GM21528 (cell line): ENCODE measurements around the gene CNTNAP5.

Experiments
- ATAC-seq: cut with Tn5 transposase; IDR thresholded peaks from one replicate; pipeline ENCODE4 v1.9.1; 2021; ENCODE audit warnings: mild to moderate bottlenecking, moderate library complexity; ENCODE audit not compliant: unreplicated experiment, low FRiP score

CNTNAP5 gene

DNA sequence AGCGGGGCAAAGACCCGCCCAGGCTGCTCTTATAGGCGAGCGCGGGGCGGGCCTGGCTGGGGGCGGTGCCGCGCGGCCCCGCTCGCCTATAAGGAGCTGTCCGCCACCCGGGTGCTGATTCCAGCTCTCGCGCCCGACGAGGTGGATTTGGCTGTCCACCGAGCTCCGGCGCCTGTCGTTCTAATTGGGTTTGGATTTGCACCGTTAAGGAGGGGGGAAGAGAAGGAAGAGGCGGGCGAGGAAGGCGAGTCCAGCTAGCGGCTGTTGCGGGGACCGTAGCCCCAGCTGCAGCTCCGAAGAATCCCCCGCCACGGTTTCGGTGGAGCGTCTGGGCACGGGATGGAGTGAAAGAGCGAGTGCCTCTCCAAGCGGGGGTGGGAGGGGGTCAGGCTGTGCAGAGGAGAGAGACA, at the start of gene CNTNAP5:
Gene CNTNAP5, plus strand, starts transcription at position 117 of the 410 bp plus-strand sequence. CDS start 364 bp downstream, outside the sequence.
- no peak for ATAC-seq

DNA sequence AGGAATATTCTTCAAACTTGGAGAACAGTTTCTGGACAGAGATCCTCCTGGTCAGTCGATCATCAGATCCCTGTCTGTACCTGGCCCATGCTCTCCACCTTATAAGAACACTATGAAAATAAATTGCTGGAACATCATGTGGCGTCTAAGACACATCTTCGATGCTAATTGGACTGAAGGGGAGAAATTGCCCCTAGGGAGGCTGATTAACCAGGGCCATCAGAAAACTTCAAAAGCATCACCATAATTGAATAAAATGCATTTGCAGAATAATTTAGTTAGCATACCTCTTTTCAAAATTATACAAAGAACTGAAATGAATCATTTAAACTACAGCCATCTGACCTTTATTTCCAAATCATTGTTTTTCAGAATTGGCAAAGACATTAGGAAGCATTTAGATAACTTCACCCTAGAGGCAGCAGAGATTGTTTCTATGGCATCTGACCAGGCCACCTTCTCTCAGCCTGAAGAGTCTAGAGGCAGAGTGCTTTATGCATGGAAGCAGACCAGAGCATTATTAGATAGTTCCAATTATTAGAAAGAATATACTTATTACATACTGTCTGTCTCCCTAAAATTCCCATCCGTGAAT, 48.9 kb upstream of the CNTNAP5 start:
- ATAC-seq = no peak

DNA sequence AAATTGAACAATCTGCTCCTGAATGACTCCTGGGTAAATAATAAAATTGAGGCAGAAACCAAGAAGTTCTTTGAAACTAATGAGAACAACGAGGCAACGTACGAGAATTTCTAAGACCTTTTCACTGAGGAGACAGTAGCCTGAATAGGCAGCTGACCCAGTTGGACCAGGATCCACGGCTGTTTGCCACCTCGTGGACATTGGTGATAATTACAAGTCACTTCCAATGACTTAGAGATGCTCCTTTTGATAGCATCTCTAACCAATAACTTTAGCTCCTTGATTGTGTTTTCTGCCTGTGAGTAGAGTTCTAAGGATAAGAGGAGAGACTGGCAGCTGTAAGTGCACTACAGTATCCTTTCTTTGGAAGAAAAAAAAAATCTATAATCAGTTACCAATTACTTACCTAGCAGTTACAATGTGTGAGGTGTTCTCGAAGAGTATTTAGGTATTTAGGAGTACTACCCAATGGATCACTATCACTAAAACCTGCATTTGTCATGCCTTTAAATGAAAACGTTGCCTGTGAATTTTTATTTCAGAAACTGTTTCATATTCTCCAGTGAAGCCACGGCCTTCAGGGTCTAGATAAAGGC, 31.3 kb upstream of the CNTNAP5 start:
- no peak for ATAC-seq

DNA sequence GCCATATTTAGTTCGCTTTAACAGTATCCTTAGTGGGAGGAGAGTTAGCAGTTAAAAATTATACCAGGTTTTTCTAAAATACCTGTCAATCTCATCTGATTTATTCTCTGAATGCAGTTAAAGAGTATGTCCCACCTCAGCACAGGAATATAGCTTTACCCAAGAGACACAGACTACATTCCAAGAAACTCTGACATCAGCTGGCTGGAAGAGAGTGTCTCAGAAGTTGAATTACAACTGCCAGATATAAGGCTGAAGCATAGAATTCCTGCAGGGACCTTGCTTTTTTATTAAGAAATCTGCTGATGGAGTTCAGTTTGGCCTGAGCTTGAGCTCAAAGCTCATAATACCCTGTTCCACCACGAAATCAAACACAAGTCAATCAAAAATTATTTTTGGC, 25.4 kb upstream of the CNTNAP5 start:
- no peak for ATAC-seq

DNA sequence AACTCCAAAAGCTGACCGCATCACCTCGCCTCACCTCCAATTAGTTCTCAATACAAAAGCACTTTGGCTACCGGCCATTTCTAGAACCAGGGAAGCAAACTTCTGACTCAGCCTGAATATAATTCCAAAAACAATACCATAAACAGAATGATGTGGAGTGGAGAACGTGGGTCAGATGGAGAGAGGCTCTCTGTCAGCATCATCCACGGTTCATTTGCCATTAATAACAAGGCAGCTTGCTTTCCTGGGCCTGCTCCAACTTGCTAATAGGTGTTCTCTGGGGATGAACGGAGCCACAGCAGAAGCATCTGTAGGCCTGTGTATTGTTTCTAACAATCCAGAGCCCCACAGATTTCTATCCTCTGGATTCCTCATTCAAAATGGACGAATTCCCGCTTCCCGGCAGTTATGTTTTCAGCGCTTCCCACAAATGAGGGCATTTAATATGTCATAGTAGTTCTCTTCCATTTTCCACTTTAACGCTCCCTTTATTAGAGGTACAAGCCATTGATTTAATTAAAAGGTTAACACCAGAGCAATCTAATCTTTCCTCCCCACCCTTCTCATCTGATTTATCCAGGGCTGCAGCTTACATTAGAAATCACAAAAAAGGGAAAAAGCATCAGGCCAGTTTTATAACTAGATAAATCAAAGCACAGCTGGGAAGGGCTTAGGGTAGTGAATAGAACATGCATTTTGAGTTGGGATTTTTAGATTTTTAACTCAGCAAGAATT, 23.2 kb upstream of the CNTNAP5 start:
- no peak for ATAC-seq

DNA sequence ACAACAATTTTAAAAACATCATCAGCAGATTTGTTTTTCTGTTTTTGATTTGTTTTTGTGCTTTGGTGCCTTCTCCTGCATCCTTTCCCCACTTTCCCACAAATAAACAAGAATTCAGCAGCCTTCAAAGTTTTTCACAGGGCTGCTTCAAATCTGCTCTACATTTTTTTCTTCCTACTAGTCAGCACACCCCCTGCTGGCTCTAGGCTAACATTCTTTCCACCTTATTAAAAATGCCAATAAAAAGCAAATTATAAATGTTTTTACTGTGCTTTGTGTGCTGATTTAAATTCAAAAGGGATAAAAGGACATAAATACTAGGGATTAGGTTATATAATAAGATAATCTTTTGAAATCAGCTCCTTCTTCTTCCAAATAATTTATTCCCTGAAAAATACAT, 6.2 kb upstream of the CNTNAP5 start:
- no peak for ATAC-seq

DNA sequence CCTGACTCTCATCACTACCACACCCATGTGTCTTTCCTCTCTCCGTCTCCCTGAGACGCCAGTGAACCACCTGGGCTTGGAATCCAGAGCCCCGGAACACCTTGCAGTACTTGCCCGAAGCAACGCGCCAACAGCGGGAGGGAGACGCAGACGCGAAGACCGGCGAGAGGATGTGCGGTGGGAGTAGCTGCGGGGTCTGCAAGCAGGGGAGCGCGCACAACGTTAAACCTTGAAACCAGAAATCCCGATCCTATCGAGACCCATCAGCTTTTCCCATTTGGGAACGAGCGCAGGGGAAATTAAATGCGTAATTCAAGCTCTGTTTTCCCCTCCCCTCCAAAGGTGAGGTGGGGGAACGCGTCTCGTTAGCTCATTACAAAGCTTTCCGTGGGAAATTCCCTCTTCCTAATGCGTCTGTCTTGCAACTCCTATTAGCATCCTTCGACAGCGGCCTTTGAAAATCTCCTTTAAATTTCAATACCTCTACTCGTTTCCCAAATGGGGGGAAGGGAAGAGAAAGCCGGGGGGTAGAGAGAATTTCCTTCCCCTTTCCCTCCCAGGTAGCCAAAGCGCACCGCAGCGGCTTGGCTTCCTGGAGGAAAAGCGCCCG, 421 bp upstream of the CNTNAP5 start:
- no peak for ATAC-seq

DNA sequence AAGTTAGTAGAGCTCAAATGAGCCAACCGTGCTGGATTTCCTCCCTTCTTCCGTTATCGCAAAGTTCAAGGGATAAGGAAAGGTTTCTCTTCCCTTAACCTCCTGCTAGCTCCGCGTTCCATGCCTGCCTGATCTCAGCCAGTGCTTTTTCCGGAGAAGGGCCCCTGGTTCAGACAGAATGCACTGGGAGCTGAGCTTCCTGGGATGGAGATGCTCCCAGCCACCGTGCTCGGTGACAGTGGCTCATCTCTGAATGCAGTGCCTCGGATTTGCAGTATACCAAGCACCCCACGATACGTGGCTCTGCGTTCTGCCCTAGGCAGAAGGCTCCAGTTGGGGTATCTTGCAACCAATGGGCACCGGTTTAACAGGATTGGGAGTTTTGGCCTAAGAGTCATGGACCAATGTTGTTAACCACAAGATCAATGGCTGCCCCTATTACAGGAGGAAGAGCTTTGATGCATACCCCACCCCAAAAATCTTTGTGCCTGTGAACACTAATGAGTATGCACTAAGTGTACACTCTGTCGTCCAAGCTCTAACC, 876 bp downstream of the CNTNAP5 start:
- no peak for ATAC-seq

DNA sequence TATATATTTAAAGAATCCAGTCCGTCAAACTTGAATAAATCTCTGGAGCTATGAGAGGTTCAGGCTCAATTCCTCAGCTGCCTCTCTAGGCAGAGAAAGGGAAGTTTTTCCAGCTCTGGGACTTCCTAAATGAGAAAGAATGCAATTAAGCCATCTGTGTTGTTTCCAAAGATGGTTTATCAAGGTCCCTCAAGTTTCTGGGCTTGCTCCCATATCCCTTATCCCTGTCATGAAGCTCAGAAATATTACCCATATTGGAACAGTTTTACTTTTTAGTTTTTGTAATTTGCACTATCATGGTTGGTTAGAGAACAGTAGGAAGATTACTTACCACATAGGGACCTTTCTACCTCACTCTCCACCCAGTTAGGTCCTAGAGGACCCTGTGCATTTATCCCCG, 1.4 kb downstream of the CNTNAP5 start:
- ATAC-seq = no peak

DNA sequence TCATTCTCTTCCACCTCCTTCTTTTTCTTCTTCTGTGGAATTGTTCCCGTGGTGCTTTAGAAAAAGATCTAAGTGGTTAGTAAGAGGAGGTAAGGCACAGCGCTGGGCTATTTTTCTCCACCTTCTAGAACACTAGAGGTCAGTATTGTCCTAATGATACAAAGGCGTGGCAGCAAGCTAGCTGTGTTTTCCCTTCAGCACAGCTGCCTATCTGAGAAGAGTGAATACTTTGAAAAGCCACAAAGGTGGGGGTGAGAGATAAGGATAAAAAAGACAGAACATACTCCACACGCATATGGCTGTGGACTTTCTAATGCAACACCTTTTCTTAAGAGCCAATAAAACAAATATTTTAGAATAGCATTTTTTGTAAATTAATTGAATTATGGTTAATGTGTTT, 2.1 kb downstream of the CNTNAP5 start:
- ATAC-seq = no peak

DNA sequence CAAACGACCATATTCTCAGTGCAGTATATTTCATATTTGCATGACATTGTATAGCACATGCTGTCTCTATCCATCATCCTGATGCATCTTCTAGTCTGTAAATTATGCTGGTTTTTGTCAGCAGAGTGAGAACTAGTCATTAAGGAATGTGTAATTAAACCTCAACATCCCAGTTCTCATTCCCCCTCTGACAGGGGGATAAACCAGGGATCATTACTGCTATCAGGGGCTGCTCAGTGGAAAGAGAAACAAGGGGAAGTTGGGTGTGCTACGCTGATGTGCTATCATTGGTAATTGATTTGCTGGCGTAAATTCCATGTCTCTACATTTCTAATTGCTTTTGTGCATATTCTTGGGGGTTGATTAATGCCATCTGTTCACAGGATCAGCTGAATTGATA, 7.7 kb downstream of the CNTNAP5 start:
- no peak for ATAC-seq

DNA sequence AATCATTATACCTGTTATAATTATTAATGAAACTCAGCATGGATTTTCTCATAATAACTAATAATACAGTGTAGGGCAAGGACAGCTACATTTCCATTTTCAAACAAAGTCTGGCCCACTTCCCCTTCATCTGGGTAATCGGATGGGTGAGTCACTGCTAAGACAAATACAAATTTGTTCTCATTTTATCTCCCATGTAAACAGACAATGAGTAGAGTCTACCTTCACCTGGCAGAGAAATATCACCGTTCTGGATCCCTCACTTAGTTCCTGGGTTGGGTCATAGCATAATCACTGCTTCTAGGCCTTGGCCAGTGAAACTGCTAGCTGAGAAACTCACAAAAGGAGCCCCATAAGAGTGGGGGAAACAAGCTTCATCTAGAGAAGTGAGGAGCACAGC, 9.2 kb downstream of the CNTNAP5 start:
- ATAC-seq = no peak

DNA sequence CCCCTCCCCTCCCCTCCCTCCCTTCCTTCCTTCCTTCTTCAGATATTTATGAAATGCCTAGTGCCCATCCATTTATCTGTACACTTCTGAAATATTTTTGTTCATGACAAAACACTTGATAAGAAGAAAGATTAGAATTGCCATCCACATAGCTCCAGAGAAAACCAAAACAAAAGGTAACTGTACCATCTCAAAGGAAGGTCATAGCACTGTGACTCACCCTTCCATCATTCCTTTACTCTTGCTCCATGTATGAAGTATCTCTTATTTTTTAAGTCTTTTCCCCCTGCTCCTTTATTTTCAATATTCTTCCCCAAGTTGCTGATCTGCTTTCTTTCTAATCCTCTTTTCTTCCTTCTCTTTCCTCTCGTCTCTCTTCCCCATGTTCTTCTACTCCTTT, 9.9 kb downstream of the CNTNAP5 start:
- ATAC-seq = no peak

DNA sequence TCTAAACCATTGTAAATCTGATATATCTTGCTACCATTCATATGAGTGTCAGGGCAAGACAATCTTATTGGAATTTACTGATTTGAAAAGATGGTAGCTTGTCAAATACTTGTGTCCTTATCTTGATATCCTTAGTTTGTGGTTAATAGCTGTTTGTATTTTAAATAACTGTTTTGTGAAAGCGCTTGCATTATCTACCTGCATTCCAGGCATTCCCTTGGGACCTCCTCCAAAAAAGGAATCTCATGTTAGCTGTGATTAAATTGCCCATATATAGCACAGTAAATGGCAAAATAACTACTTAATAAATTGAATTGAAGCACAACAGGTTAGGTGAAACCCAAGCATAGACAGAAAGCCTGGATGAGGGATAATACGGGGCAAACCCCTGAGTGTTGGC, 13.9 kb downstream of the CNTNAP5 start:
- ATAC-seq = no peak

DNA sequence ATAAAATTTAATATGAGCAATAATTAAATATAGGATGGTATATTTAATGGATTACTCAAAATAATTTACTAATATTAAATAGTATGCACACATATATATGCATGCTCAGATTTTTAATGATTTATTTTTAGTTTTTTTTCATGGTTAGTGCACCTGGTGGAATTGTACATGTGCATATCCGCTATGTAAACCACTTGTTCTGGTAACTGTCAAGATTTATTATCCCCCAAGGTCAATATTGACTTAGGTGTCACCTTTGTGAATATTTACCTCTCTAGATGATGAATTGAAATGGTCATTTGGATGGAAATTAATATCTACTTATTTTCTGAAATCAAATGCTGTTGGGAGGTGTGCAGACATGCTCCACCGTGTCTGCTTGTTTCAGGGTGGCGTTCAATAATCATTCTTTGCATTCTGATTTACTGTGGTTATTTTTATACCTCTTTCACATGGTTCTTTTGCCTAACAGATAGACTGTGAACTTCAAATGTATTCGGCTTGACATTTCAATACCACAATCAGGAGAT, 14.7 kb downstream of the CNTNAP5 start:
- ATAC-seq = no peak

DNA sequence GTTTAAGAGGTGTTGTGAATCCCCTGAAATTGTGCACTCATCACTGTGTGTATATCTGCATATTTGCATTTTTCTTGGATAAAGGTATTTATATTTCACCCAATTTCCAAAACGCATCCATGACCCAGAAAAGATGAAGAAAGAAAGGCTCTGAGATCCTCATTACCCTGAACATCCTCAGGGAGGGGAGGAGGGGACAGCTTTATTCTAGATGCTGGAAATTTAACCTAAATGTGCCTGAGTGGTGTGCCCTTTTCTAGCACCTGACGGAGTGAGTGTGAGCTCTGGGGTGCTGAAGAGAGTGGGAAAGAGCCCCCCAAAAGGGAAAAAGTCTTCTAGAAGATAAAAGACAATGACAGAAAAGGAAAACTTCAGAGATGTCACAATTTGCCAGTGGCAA, 20.8 kb downstream of the CNTNAP5 start:
- ATAC-seq = no peak

DNA sequence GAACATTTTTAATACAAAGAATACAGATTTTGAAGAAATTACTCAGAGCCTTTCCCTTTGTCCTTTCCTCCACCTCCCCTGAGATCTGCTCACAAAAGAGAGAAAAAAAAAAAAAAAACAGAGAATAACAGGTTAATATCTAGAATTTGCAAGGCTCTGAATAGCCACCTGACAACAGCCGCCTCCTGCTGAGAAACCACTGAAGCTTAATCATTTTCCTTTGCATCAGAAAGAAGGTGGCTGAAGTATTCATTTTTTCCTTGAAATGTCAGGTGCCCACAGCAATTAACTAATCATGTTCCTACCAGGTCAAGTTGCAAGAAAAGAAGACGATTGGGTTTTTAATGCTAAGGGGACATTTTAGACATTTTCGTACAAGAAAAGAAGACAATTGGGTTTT, 21.2 kb downstream of the CNTNAP5 start:
- no peak for ATAC-seq

DNA sequence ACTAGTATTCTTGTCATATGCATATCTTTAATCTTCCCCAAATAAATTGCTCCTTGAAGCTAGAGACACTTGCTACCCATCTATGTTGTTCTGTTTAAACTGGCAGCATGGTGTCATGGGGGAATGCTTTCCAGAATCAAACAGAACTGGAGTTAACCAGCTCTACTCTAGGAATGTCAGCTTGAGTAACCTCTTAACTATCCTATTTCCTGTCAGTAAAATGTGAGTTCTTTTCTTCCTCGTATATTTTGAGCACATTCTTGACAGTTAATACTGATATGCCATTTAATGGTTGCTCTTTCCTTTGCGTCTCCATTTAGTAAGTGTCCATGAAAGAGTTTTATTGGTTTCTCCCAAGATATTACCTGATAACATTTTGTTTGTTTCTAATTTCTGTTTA, 23.0 kb downstream of the CNTNAP5 start:
- ATAC-seq = no peak

DNA sequence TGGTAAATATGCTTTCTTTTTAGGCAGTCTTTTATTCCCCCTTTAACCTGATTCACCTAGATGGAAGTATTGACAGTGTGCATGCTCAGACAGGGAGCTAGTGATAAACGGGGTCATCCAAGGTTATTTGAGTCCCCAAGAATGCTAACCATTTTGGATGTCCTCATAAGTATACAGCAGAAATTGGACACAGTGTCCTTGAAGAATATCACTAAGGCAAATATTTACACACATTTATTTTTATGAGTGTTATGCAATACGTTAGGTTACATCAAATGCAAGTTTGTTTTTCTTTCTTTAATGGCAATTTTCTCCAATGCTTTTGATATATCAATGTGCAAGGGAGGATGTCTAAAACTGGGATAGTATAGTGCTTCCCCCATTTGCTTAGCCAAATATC, 23.6 kb downstream of the CNTNAP5 start:
- ATAC-seq = no peak

DNA sequence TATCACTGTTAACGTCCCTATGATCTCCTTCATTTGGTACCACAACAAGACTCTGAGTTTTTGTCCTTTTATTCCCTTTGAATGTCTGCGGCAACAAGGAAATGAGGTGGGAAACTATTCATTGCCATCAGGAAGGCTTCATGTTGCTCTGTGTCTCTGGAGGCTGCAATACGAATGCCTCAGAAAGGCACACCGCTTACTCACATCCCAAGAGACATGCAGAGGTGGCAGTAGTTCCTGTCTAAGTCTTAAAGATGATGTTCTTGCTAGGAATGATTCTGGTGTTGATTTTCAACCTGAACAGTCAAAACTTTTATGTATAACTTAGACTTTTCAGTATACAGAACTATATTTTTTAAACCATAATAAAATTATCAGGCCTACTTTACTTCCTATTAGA, 24.0 kb downstream of the CNTNAP5 start:
- no peak for ATAC-seq

DNA sequence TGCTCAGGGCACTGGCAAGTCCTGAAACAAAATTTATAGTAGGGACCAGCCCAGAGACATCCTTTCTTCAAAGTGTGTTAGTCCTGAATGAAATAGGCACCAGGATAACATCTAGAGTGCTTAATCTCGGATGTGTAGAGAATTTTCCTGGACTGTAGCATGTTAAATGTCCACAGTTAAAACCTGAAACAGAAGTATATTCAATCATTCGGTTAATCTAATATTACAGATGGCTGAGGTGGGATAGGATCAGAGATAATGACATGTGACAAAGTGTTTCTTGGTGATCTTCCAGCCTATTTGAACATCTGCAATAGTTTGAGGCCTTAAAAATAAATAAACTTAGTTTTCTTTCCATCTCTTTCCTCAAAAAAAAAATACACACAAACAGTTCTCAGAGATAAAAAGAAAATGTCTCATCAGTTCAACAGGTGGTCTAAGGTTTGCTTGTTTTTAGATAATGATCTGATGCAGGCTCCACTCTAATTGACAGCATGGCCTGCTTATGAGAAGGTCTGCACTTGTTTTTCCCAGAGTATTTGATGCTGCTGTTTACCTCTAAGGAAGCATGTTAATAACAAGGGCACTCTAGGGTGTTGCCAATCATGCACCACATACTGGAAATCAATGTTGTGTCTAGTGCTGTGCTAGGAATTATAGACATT, 25.9 kb downstream of the CNTNAP5 start:
- no peak for ATAC-seq
